HT1080 (cell line): ENCODE results near the gene TCHP. TPM values are rescaled to one million over a fixed set of nuclear protein-coding genes. Genes with fewer than 3 reads are reported as not detected.
"Not testable (repeated sequence)": the region's sequence is repeated elsewhere in the genome, so short reads cannot be mapped to it uniquely, and the experiment has no call there.

Source experiments
- DNase-seq: peaks from one replicate; pipeline ENCODE4 v3.0.0-alpha.2; 2015; ENCODE audit warnings: low read depth
- total RNA-seq: library from RNA; depleted of rRNA; stranded (reverse); fragments of >200 nt; shearing (Covaris generic); gene quantifications from 2 replicates; pipeline ENCODE4 v1.2.3, GENCODE V29; 2014

Gene TCHP
- total RNA-seq, 1 experiment from 2014 or later: 8.7 TPM

DNA sequence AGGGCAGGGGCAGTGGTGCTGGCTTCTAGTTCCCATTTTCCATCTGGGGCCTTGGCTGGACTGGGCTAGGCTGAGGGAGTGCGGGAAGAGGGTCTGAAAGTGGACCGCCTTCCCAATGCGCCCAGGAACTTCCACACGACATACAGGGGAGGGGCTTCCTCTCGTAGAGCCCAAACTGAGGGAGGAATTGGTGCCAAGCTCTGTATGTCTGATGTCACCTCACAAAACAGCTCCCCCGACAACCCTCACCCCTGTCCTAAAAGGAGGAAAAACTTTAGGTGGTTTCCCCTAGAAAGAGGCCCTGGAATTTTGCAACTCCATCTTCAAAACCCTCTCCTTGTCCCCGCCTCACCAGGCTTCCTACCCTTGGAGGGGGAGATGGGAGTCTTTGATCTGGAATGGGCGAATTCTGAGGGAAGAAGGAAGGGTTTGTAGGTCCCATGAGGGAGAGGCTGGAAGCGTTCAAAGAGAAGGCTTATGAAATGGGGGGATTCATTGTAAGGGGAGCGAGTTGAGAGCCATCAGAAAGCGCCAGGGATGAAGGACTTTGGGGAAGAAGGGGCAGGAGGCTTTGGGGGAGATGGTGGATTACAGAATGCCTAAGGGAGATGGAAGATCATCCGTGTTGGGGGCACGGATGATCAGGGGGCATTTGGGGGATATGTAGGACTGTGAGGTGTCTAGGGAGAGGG lies 20.6 kb upstream of the TCHP start:
- no peak for DNase-seq

DNA sequence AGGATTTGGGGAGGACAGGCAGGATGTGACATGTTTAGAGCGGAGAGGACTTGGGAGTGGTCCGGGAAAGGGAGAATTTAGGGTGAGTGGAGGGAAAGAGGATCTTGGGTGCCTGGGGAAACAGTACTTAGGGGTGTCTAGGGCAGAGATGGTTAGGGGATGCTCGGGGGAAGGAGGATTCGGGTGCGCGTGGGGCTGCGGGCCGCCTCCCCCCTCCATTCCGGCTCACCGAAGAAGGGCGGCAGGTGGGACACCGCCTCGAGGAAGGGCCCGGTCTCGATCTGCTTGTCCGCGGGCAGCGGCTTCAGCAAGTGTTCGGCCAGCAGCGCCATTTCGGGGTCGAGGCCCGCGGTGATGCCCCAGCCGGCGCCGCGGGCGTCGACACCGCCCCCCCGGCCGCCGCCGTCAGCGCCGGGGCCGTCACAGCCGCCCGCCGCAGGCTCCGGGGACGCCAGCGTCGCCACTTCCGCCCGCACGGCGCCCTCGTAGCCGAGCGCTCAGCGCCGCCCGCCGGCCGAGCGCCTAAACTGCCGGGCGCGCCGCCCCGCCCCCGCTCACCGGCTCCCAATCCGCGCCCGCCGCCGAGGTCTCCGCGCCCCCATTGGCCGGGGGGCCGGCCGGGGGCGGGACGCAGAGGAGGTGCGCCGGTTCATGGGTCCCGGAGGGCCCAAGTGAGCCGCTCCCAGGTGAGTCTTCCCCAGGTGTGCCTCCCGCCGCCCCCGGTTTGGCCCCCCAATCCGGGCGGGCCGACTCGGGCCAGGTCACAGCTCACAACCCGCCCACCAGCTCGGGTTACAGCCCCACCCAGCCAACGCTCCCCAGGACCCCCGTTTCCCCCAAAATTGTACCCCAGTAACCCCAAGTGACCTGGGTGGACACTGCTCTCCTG lies 19.8 kb upstream of the TCHP start, which contains the start of gene GLTP:
GLTP (minus strand) TSS at position 499 of the 889 bp plus-strand sequence; CDS start at position 332, 167 bp downstream.
- DNase-seq: peak; percentile 73

DNA sequence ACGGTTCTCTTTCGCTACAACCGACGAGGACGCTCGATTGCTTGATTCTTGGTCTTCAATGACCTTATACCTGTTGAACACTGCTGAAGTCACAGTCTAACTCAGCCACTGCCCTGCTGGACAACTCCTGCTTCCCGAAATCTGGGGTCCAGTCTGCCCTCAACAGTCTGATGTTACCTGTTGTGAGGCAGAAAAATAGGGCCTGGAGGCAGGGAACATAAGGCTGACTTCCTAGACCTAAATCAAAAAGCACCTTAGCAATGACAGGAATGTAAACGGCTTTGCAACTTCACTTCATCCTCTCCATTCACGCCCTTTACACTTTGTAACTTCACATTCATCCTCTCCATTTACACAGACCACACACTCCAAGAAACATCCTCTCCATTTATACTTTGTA lies 19.1 kb upstream of the TCHP start:
- DNase-seq: no peak

DNA sequence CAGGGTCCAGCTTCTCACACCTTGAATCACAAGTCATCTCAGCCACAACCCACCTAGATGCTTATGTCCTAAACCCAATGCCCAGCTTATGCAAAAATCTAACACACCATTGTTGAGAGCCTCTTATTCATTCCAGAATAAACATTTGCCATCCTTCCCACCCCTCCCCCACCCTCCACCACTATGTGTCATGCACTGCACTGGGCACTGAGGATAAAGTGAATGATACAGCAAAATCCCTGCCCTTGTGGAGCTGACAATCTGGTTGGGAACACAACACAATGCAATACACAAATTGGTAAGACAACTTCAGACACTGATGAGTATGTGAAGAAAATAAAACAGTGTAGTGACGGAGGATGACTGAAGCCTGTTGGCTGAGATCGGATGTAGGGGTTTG lies 18.3 kb upstream of the TCHP start:
- peak; percentile 17 for DNase-seq

DNA sequence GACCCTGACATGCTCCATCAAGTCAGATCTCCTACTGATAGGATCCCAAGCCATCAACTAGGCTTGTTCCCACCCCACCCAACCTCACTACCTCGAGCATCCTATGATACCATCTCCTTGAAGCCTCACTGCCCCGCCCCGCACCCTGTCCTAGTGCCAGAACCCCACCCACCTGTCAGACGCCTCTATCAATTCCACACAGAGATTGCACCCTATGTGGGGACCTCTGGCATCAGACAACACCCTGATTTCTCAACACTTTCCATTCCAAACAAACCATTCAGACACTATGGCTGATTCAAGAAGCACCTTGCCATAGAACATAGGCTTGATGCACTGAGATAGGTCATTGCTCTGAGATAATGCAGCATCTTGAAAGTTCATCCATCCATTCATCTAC lies 16.6 kb upstream of the TCHP start:
- DNase-seq: no peak

DNA sequence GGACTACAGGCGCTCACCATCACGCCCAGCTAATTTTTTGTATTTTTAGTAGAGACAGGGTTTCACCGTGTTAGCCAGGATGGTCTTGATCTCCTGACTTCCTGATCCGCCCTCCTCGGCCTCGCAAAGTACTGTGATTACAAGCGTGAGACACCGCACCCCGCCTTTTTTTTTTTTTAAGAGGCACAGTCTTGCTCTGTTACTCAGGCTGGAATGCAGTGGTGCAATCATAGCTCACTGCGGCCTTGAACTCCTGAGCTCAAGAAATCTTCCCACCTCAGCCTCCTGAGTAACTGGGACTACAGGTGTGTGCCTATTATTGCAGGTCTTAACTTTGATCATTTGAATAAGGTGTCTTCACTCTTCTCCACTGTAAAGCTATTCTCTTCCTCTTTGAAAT lies 14.5 kb upstream of the TCHP start:
- DNase-seq: no peak

DNA sequence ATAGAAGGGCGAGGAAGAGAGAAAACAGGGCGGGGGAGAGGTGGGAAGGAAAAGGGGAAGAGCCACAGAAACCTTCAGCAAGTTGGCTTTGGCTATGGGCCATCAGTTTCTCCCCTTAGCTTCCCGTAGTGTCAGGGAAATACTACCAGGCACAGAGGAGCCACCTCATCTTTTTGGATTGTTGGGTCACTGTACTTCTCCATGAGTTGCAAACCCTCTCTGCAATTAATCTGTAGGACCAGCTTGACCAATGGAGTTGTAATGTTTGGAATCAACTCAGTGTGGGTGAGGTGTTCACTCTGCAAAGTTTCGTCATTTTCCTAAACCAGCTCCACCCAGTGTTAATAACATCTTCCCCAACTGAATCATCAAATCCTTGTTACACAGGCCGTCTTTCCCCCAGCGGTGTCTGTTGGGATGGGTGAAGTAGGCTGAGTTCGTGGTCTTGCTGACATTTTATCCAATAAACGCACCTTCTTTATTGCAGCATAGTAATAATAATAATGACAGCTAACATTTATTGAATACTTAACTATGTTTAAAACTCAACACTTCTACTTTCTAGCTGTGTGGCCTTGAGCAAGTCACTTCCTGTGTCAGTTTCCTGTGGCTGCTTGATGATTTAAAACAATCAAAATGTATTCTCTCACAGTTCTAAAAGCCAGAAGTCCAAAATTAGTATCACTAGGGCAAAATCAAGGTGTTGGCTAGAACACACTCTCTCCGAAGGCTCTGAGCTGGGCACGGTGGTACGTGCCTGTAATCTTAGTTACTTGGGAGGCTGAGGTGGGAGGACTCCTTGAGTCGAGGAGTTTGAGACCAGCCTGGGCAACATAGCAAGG lies 11.7 kb upstream of the TCHP start:
- peak; percentile 98 for DNase-seq

DNA sequence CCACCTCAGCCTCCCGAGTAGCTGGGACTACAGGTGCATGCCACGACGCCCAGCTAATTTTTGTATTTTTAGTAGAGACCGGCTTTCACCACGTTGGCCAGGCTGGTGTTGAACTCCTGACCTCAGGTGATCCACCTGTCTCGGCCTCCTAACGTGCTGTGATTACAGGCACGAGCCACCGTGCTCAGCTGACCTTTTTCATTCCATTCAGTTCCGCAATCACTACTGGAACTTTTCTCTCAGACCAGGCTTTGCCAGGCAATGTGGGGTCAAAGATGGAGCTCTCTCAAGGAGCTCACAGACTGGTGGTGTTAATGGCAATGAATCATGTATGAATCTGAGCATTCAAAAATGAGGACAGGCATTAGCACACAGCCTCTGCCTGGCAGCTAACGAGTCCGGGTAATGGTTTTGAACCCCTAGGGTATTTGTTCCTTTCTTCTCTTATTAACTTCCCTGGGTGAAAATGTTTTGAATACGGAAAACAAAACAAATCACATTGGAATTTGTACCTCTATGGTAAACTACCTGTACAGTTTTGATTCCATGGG lies 9.4 kb upstream of the TCHP start:
- no peak for DNase-seq

DNA sequence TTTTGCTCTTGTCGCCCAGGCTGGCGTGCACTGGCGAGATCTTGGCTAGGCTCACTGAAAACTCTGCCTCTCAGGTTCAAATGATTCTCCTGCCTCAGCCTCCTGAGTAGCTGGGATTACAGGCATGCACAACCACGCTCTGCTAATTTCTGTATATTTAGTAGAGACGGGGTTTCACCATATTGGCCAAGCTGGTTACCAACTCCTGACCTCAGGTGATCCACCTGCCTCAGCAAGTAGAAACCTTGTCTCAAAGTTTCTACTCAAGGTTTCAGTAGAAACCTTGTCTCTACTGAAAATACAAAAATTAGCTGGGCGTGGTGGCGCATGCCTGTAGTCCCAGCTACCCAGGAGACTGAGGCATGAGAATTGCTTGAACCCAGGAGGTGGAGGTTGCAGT lies 8.3 kb upstream of the TCHP start:
- DNase-seq: not testable (repeated sequence)

DNA sequence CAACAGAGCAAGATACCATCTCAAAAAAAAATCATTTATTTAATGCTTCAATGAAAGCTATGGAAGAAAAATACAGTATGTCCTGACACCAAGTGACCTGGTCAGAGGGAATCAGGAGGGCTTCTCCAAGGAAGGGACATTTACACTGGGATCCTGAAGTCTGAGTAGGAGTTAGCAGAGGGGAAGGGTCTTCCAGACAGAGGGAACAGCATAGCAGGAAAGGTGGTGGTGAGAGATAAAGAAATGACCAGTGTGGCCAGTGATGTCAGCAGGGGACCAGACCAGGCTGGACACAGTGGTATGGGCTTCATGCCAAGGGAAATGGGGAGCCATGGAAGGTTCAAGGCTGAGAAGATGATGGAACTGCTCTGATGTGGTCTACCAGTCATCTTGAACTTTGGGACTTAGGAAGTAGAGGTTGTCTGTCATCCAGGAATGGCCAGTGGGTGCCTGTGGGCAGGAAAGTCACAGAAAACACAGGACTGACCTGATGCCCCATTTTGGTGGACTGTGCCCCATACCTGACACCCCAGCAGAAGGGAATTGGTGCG lies 7.8 kb upstream of the TCHP start:
- DNase-seq: no peak

DNA sequence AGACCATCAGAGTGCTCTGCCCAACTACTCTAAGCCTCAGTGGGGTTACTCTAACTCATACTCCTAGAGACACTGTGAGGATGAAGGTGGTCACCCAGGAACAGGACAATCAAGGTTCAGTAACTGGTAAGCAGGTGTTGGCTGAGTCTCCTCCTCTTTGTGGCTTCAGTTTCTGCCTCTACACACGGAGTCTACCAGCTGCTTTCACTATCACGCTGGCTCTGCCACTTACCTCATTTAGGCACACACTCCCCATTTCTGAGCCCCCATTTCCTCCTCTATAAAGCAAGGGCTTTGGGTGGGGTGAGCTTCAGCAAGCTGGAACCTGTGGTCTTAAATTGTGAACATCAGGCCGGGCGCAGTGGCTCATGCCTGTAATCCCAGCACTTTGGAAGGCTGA lies 7.3 kb upstream of the TCHP start:
- no peak for DNase-seq

DNA sequence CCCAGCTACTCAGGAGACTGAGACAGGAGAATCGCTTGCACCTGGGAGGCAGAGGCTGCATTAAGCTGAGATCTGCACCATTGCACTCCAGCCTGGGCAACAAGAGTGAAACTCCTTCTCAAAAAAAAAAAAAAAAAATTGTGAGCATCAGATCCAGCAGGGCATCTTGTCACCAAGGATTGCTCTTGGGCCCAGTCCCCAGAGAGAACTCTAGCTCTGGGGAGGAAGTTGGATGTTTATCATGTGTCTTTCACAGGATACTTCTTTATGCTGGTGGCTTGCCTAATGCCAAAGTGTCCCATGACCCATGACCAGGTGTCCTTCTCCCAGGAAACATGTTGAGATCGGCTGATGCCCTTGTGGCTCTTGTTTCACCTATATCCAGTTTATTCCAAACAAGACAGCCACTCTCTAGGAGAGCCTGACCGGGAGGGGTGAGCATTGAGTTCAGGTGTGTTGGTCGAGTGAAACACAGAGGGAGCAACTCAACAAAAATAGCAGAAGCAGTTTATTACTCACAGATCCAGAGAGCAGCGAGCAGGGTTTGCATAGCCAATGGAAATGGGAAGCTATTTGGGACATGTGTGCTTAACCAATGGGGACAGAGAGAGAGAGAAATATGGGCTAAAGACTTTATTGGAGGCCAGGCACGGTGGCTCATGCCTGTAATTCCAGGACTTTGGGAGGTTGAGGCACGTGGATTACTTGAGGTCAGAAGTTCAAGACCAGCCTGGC lies 6.6 kb upstream of the TCHP start:
- no peak for DNase-seq

DNA sequence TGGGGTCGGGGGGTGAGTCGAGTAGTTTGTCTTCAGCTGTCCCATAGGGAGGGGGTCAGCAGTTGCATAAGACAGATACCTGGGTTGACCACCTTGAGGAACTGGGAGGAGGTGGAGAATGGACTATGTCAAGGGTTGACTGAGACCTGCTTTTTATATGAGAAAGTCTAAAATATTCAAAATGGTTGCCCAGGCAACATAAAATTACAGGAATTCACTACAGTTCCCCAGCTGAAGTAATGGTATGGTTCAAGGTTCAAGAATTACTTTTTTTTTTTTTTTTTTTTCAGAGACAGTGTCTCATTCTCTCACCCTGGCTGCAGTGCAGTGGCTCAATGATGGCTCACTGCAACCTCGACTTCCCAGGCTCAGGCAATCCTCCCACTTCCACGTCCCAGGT lies 5.1 kb upstream of the TCHP start:
- no peak for DNase-seq

DNA sequence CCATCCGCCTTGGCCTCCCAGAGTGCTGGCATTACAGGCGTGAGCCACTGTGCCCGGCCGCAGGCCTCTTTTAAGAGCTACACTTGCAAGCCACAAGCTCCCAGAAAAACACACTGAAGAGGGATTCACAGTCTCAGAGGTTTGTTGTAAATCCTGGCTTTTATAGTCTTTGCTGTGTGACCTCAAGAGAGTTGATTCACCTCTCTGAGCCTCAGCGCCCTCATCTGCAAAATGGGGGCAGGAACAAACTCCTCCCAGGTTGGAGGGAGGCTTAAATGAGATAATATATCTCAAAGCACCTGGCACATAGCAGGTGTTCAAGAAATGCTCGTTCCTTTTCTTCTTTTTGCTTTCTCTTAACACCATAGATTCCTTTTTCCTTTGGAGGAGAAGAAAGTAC lies 3.9 kb upstream of the TCHP start:
- no peak for DNase-seq

DNA sequence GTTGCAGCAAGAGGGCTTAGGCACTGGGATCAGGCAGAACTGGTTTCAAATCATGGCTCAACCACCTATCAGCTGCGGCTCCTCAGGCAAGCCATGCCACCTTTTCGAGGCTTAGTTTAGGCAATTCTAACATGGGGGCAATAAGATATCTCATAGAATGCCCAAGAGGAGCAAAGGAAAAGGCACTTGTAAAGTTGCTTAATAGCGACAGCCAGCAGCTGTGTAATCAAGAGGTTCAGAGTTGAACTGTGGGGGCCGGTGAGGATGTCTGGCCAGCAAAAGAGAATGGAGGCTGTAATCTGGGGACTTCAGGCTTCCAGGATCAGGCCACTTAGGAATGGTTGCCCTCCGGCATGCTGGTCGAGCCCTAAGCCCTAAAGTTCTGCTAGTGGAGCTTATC lies 3.0 kb upstream of the TCHP start:
- DNase-seq: no peak

DNA sequence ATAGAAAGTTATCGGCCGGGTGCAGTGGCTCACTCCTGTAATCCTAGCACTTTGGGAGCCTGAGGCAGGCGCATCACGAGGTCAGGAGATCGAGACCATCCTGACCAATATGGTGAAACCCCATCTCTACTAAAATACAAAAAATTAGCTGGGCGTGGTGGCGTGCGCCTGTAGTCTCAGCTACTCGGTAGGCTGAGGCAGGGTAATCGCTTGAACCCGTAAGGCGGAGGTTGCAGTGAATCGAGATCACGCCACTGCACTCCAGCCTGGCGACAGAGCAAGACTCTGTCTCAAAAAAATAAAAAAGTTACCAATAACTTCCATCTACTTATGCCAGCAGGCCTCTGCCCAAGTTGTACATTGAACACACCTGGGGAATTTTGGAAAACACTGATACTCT lies 729 bp upstream of the TCHP start:
- DNase-seq: not testable (repeated sequence)

DNA sequence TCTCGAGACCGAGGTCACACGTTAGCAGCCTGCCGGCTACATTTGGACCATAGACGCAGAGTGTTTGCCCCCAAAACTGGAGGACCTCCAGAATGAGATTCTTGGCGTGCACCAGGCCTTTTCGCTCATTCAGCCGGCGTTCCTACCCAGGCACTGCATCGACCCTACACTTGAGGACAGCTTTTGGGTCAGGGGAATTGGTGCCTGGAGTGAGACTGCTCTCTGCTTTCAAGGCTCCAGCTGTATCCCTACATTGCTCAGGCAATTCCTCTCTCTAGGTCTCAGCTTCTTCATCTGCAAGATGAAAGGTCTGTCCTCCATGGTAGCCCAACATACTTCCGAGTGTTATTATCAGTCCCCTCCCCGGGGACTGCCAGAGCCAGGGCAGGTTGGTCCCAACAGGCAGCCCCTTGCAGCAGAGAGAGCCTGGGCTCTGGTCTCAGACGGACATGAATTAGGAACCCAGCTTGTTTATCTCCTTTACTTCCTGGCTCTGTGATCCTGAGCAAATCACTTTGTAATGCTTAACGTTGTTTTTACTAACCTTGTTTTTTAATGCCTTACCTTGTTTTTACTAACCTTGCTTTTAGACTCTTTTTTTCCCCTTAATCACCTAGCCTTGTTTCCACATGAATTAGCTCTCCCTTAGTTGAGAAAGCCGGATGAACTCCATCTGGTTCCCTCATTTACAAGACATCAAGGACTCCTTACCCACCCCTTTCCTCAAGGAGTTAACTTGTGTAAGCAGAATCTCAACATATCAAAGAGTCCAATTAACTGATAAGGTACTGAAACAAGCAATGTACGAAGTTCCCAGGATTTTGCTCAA lies 892 bp downstream of the TCHP start:
- no peak for DNase-seq

DNA sequence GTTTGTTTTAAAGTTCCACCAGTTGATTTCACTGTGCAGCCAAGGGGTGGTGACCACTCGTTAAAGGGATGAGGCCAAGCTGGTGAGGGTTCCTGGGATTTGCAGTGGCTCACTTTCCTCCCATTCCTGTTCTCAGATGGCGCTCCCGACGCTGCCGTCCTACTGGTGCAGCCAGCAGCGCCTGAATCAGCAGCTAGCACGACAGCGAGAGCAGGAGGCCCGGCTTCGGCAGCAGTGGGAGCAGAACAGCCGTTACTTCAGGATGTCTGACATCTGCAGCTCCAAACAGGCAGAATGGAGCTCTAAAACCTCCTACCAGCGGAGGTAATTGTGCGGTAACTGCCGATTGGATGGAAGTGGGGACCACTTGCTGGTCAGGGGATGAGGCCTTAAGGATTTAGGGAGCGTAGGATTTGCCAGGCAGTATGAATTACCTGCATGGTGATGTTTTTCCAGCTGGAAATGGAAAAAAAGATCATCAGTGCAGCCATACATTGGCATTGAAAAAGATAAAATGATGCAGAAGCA lies 2.9 kb downstream of the TCHP start:
- DNase-seq: no peak

DNA sequence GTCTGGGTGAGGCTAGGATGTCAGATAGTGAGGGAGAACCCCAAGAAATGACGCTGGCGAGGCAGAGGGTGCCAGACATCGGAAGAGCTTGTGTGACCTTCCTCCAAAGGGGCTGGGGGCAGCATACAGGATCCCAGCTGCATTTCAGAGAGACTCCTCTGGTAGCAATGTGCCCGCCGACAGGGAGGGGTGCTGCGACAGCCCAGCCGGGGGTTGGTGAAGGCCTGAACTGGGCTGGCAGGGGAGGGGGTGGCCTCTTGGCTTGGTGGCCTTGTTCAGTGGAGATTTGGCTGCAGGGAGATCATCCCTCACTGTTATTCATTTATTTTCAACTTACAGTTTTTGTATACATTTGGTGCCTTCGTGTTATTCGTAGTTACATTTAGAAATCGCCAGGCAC lies 5.2 kb downstream of the TCHP start:
- no peak for DNase-seq
